ENCODE measurements around the gene CIZ1. TPM values are rescaled to one million over a fixed set of nuclear protein-coding genes. Genes with fewer than 3 reads are reported as not detected.

Gene CIZ1
- total and polyA plus RNA-seq, 2 of the 13 experiments (the other 11 are each of a cell fraction or from before 2014, with no cell fraction given) = 30.6 to 50.3 TPM

- Histone ChIP-seq H3K9ac (ENCODE audit: insufficient read depth, low read depth, low read length) (peak overlapping the region; percentile 81; the same call in 1 of the 2 replicates), H3K9me3 (ENCODE audit: low read length) (no peaks in the 10 kb centered on the region), H3K79me2 (ENCODE audit: insufficient read depth, low read length) (peaks cover 9% of the 10 kb centered on the region), H2AFZ (ENCODE audit: low read length) (no peak overlapping the region), H3K4me3 (replicated peaks in 1 of 3; ENCODE audit: insufficient read depth in 1 of 3, low read depth in 2 of 3, low read length in 3 of 3) (peak overlapping the region; percentile 75 to 95 (median 82); a peak in 4 of 6 replicates), H4K20me1 (ENCODE audit: insufficient read depth, low read length) (no peaks in the 10 kb centered on the region), H3K27ac (ENCODE audit: extremely low read length, insufficient read depth, low read length) (no peak overlapping the region), H3K4me1 (ENCODE audit: insufficient read depth, low read length) (peaks cover 11% of the 10 kb centered on the region), H3K4me2 (ENCODE audit: low read depth, low read length) (peak overlapping the region; percentile 71), H3K27me3 (ENCODE audit: control insufficient read depth in 1 of 2, insufficient read depth in 2 of 2, low read length in 2 of 2) (no peaks in the 10 kb centered on the region), H3K36me3 (replicated peaks in 1 of 2; ENCODE audit: control insufficient read depth in 1 of 2, insufficient read depth in 2 of 2, low read length in 2 of 2) (peaks cover 6 to 34% of the 10 kb centered on the region in 2 experiments; a peak in 4 of 5 replicates)
- TF ChIP-seq, protein P1, sequence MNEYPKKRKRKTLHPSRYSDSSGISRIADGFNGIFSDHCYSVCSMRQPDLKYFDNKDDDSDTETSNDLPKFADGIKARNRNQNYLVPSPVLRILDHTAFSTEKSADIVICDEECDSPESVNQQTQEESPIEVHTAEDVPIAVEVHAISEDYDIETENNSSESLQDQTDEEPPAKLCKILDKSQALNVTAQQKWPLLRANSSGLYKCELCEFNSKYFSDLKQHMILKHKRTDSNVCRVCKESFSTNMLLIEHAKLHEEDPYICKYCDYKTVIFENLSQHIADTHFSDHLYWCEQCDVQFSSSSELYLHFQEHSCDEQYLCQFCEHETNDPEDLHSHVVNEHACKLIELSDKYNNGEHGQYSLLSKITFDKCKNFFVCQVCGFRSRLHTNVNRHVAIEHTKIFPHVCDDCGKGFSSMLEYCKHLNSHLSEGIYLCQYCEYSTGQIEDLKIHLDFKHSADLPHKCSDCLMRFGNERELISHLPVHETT (CRISPR knock-in tag; conservative IDR thresholded peaks at IDR 0.05) = no peak
- 0 out of 2 replicates have a peak, but pooled peaks have one; percentile 13 for TF ChIP-seq DNMT1 (CRISPR knock-in tag; IDR thresholded peaks at IDR 0.05)
- in situ Hi-C loops (cut with HindIII; ENCODE audit: extremely low pct_ligation_motif_present, low pct_unique_long_range_greater_than_20kb) (no loop called here), intact Hi-C loops (cut with micrococcal nuclease; ENCODE audit: unreplicated experiment) (no loop called here)
- WGBS (ENCODE audit: low lambda C conversion rate) = 83% methylated on average over 2 of the region's 2 CpGs
- peak; percentile 20; the same call in 2 of the 3 replicates for ATAC-seq
- no TSS peak for BruUV-seq (replicated peaks)
- POLR2A ChIA-PET = interaction anchor here (1.3 to 1.4 kb wide), 2 partner anchors 16 to 37 kb away, joined by 3 to 5 read pairs; no protein-coding TSS in a partner anchor
- FAIRE-seq = no peak
- CTCF ChIA-PET (ENCODE audit: low intra/inter-chr PET ratio, low total read pairs) = no interaction called here
- DNase-seq (ENCODE audit: low spot score) = no peak
Observed at GRCh38 chr9:128190013-128190412, 1.4 kb downstream of the CIZ1 start.

- no peak overlapping the region for H3K27ac ChIP-seq (ENCODE audit: extremely low read length, insufficient read depth, low read length)
- in situ Hi-C loops (cut with HindIII; ENCODE audit: extremely low pct_ligation_motif_present, low pct_unique_long_range_greater_than_20kb) = no loop called here
- H3K4me3 ChIP-seq (replicated peaks in 1 of 3; ENCODE audit: insufficient read depth in 1 of 3, low read depth in 2 of 3, low read length in 3 of 3) = no peak overlapping the region
- H3K9me3 ChIP-seq (ENCODE audit: low read length) = no peaks in the 10 kb centered on the region
- H2AFZ ChIP-seq (ENCODE audit: low read length) = no peak overlapping the region
- no peaks in the 10 kb centered on the region for H3K27me3 ChIP-seq (ENCODE audit: control insufficient read depth in 1 of 2, insufficient read depth in 2 of 2, low read length in 2 of 2)
- H4K20me1 ChIP-seq (ENCODE audit: insufficient read depth, low read length) = no peaks in the 10 kb centered on the region
- ChIA-PET POLR2A (no interaction called here), CTCF (ENCODE audit: low intra/inter-chr PET ratio, low total read pairs) (no interaction called here)
- intact Hi-C loops (cut with micrococcal nuclease; ENCODE audit: unreplicated experiment) = no loop called here
- BruUV-seq (replicated peaks) = no TSS peak
- peaks cover 6 to 34% of the 10 kb centered on the region in 2 experiments; a peak in 4 of 5 replicates for H3K36me3 ChIP-seq (replicated peaks in 1 of 2; ENCODE audit: control insufficient read depth in 1 of 2, insufficient read depth in 2 of 2, low read length in 2 of 2)
- no peak for FAIRE-seq
- TF ChIP-seq, protein P2, sequence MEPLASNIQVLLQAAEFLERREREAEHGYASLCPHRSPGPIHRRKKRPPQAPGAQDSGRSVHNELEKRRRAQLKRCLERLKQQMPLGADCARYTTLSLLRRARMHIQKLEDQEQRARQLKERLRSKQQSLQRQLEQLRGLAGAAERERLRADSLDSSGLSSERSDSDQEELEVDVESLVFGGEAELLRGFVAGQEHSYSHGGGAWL (CRISPR knock-in tag; IDR thresholded peaks at IDR 0.05) = no peak
- TF ChIP-seq ZNF143 (CRISPR knock-in tag; IDR thresholded peaks at IDR 0.05) (no peak), NR1H2 (CRISPR knock-in tag; IDR thresholded peaks at IDR 0.05; ENCODE audit: borderline replicate concordance, low read depth) (no peak), MAFK (conservative IDR thresholded peaks at IDR 0.05 in 1 of 2, IDR thresholded peaks at IDR 0.05 in 1 of 2; ENCODE audit: low read length in 2 of 2) (peak; percentile 98), ZNF460 (CRISPR knock-in tag; IDR thresholded peaks at IDR 0.05; ENCODE audit: borderline replicate concordance) (no peak), ZNF710 (CRISPR knock-in tag; IDR thresholded peaks at IDR 0.05; ENCODE audit: borderline replicate concordance) (no peak), ZNF563 (CRISPR knock-in tag; IDR thresholded peaks at IDR 0.05) (no peak), TFDP2 (CRISPR knock-in tag; IDR thresholded peaks at IDR 0.05) (no peak), RFX1 (IDR thresholded peaks at IDR 0.05) (no peak), MAFF (IDR thresholded peaks at IDR 0.05; ENCODE audit: low read depth, low read length) (peak; percentile 98), HMG20B (CRISPR knock-in tag; conservative IDR thresholded peaks at IDR 0.05) (no peak), JUND (CRISPR knock-in tag; IDR thresholded peaks at IDR 0.05) (no peak), ZNF253 (CRISPR knock-in tag; IDR thresholded peaks at IDR 0.05; ENCODE audit: borderline replicate concordance) (no peak)
- H3K79me2 ChIP-seq (ENCODE audit: insufficient read depth, low read length) = peaks cover 9% of the 10 kb centered on the region
- 100% methylated on average over 1 of the region's 1 CpG for WGBS (ENCODE audit: low lambda C conversion rate)
- H3K4me1 ChIP-seq (ENCODE audit: insufficient read depth, low read length) = peaks cover 11% of the 10 kb centered on the region
- no peak overlapping the region for H3K9ac ChIP-seq (ENCODE audit: insufficient read depth, low read depth, low read length)
- H3K4me2 ChIP-seq (ENCODE audit: low read depth, low read length) = no peak overlapping the region
- no peak for DNase-seq (ENCODE audit: low spot score)
- no peak for ATAC-seq
Observed at GRCh38 chr9:128188209-128188608, 3.2 kb downstream of the CIZ1 start.

Measured in HepG2 (cell line).